KOPT-K1 (cell line): ENCODE results near the gene CNTN6.

Experiments
- H3K27ac ChIP-seq: fragments of 200-600 bp; sonication (generic); 2 replicates; pipeline ENCODE4 v1.5.1; 2016; ENCODE audit warnings: antibody characterized with exemption, mild to moderate bottlenecking, low read depth, low read length; ENCODE audit not compliant: poor library complexity, severe bottlenecking
- H3K36me3 ChIP-seq: fragments of 200-600 bp; sonication (generic); 2 replicates; pipeline ENCODE4 v1.5.1; 2017; ENCODE audit warnings: antibody characterized with exemption, mild to moderate bottlenecking, low read length, moderate library complexity; ENCODE audit not compliant: insufficient read depth
- H3K9me3 ChIP-seq: fragments of 200-600 bp; sonication (generic); 2 replicates; pipeline ENCODE4 v1.5.1; 2017; ENCODE audit warnings: antibody characterized with exemption, low read length, mild to moderate bottlenecking; ENCODE audit not compliant: insufficient read depth, poor library complexity, severe bottlenecking

CNTN6 gene

DNA sequence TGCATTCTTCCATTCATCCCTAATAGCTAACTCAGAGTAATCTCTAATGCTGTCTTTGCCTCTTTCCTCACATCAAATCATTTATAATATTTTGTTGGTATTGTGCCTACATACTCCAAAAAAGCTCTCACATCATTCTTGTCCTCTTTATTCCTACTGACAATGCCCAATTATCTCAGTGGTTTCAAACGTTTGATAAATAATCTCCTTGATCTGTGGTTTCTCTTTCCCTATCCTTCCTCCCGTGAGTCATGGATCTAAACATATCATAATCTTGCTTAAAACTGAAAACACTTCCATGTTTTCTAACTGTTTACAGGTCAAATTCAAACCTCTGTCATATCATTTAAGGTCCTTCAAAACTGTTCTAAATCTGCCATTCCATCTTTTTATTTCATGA, 115.1 kb downstream of the CNTN6 start:
- H3K27ac ChIP-seq: no peak overlapping the region
- no peaks in the 10 kb centered on the region for H3K36me3 ChIP-seq
- no peaks in the 10 kb centered on the region for H3K9me3 ChIP-seq

DNA sequence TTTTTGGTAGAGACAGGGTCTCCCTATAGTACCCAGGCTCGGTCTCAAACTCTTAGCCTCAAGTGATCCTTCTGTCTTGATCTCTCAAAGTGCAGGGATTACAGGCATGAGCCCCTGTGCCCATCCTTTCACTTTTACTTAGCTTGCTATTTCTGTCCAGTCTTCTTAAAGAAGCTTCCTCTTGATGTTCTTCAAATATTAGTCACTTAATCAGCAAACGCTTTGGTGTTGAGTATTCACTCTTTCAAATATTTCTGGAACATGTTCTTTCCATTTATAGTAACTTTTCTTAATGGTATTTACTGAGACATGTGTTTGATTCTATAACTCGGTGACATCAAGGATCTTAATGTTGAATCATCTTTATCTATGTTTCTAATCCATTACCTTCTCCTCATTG, 122.1 kb downstream of the CNTN6 start:
- Histone ChIP-seq H3K27ac (no peak overlapping the region), H3K9me3 (peaks cover 5% of the 10 kb centered on the region), H3K36me3 (no peaks in the 10 kb centered on the region)

GRCh38 chr3:1216856-1217255, 124.0 kb downstream of the CNTN6 start:
- Histone ChIP-seq H3K9me3 (peaks cover 5% of the 10 kb centered on the region), H3K36me3 (no peaks in the 10 kb centered on the region)

DNA sequence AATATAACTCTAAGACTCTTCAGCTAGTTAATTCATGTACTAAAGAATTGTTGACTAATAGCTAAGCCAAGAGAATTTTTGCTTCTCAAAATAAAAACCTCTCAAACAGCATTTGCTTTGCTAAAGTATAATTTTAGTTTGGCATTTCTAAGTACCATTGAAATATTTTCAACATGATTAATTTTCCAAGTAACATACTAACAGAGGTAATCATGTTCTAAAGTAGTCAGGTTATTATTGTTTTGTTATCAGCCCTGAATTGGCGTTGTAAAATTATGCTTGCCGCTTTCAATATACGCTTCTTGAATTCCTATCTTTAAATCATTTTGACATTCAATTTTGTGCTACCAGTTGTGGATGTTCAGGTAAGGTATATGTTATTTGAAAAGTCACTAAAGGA, 134.3 kb downstream of the CNTN6 start:
- no peaks in the 10 kb centered on the region for H3K36me3 ChIP-seq
- H3K27ac ChIP-seq: no peak overlapping the region
- H3K9me3 ChIP-seq: no peaks in the 10 kb centered on the region

More at GRCh38 chr3:1216856-1217255, 124.0 kb downstream of the CNTN6 start:
- H3K27ac ChIP-seq: no peak overlapping the region

- H3K36me3 ChIP-seq: no peaks in the 10 kb centered on the region
- H3K27ac ChIP-seq: no peak overlapping the region
- H3K9me3 ChIP-seq: no peaks in the 10 kb centered on the region
These were observed 135.5 kb downstream of the CNTN6 start for GRCh38 chr3:1228289-1228688.

DNA sequence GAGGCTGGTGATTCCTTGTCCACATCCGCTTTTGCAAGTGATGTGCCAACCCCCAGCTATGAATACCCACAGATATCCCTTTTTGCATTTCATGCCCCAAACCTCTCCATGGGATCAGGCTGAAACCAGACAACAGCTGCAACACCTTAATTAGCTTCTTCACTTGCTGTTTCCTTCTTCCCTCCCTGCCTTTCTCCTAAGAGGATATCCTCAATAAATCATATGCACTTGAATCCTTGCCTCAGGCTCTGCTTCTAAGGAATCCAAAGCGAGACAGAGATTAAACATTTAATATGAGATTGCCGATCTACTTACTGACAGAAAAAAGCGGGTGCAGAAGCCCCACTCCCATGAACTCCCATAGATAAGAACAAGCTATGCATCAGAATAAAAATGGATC, 138.1 kb downstream of the CNTN6 start:
- Histone ChIP-seq H3K27ac (no peak overlapping the region), H3K36me3 (no peaks in the 10 kb centered on the region), H3K9me3 (peaks cover 6% of the 10 kb centered on the region)

GRCh38 chr3:1232276-1232675, 139.5 kb downstream of the CNTN6 start:
- Histone ChIP-seq H3K9me3 (peaks cover 11% of the 10 kb centered on the region), H3K36me3 (no peaks in the 10 kb centered on the region), H3K27ac (no peak overlapping the region)

DNA sequence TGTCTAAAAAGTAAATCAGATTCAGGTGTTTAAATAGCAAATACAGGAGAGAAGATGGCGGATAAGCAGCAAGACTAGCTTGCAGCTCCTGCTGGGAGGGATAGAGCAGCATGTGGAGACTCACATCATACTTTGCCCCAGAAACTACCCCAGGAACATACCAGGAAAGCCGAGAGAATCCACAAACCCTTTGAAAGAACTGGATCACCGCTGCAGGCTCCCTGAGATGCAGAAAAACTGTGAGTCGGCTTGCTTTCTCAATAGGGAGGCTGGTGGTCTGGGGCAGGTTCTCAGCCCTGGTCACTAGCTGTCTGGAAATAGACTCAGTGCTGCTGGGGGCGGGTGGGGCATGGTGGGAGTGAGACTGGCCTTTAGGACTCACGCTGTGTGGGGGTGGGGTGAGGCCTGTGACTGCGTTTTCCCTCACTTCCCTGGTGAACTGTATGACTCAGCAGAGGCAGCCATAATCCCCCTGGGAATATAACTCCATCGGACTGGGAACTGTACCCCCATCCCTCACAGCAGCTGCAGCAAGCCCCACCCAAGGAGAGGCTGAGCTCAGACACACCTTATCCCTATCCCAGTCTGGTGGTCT, 142.8 kb downstream of the CNTN6 start:
- no peak overlapping the region for H3K27ac ChIP-seq
- H3K9me3 ChIP-seq: peaks cover 11% of the 10 kb centered on the region

DNA sequence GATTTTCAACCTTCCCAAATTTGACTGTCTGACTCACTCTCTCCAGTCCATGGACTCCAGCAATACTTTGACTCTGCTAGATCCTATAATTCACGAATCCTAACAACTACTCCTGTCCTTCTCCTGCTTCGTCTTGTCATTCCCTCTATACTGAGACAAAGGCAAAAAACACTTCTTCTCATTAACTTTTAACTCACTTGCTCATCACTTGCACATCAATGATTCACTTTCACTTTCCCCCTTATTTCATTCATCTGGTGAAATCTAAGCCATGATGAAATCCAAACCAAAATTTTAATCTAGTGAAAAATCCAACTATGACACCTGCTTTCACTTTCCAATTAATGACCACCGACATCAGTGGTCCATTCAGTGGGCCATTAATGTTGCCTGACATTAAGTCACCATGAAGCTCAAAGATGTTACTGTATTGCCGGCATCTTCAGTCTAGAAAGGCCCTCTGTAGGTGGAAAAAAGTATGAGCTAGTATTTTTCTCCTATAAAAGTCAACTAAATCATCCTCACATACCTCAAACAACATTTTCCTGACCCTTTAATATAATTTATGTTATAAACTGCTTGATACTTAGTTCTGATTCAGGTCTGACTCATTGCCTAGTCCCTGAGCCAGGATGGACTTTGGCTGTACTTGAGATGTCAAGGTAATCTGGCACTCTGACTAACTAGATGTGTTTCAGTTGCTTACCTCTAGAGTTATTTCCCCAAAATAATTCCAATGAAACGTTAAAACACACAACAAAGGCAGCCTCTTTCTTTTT, 158.6 kb downstream of the CNTN6 start:
- H3K36me3 ChIP-seq: no peaks in the 10 kb centered on the region
- H3K9me3 ChIP-seq: no peaks in the 10 kb centered on the region
- H3K27ac ChIP-seq: no peak overlapping the region

More for the DNA sequence above, 142.8 kb downstream of the CNTN6 start:
- H3K36me3 ChIP-seq: no peaks in the 10 kb centered on the region

DNA sequence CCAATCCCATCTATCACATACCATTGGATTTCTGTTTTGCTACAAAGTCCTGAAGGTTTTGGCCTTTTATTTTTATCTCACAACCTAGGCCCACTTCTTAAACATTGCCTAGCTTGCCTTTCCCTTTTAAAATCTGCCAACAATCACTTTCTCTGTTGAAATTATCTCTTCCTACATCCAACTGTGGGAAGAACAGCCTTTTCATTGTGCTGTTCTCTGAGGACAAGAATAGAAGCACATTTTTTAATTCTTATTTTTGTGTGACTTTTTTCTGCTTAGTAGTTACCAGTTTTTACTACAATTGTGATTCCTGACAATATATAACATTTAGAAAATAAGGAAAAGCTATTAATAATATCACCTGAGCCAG, 159.2 kb downstream of the CNTN6 start:
- H3K27ac ChIP-seq: no peak overlapping the region
- no peaks in the 10 kb centered on the region for H3K36me3 ChIP-seq
- no peaks in the 10 kb centered on the region for H3K9me3 ChIP-seq

DNA sequence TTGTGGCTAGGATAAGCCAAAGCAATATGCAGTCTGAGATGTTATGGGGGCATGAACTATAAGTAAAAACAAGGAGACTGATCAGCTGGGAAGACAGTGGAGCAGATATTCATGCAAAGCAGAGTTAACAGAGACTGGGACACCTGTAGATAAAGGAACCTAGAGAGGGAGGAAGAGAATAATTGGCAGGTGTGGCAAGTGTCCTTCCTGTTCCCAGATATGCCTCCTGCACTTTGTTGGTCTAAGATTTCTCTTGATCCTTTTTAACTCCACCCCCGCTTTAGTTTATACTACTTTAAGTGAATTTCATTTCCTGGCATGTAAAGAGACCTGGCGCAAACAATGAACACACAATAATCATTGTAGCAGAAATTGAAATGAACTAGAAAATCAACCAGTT, 169.4 kb downstream of the CNTN6 start:
- H3K27ac ChIP-seq: no peak overlapping the region
- H3K9me3 ChIP-seq: no peaks in the 10 kb centered on the region
- no peaks in the 10 kb centered on the region for H3K36me3 ChIP-seq

- Histone ChIP-seq H3K36me3 (no peaks in the 10 kb centered on the region), H3K27ac (no peak overlapping the region), H3K9me3 (no peaks in the 10 kb centered on the region)
These were observed 170.3 kb downstream of the CNTN6 start for GRCh38 chr3:1263121-1263520.

DNA sequence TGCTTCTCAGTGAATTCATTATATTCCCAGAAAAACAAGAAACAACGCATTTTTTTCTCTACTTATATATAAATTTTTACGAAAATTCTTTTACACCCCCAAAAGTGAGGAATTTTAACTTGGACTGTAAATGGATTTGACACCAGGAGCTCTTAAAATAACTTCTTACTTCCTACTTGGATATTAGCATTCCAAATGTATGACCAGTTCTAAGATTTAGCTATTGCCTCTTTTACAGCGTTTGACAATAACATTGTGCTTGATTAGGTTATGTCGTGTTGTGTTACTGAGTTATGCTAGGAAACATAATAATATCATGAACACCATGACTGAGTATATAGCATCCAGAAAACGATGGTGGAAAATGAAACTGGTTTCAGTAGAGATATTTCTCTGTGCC, 177.0 kb downstream of the CNTN6 start:
- peaks cover 6% of the 10 kb centered on the region for H3K9me3 ChIP-seq
- no peaks in the 10 kb centered on the region for H3K36me3 ChIP-seq
- H3K27ac ChIP-seq: no peak overlapping the region

- H3K9me3 ChIP-seq: peaks cover 6% of the 10 kb centered on the region
- no peaks in the 10 kb centered on the region for H3K36me3 ChIP-seq
- no peak overlapping the region for H3K27ac ChIP-seq
These were observed 179.9 kb downstream of the CNTN6 start for GRCh38 chr3:1272546-1273265.

DNA sequence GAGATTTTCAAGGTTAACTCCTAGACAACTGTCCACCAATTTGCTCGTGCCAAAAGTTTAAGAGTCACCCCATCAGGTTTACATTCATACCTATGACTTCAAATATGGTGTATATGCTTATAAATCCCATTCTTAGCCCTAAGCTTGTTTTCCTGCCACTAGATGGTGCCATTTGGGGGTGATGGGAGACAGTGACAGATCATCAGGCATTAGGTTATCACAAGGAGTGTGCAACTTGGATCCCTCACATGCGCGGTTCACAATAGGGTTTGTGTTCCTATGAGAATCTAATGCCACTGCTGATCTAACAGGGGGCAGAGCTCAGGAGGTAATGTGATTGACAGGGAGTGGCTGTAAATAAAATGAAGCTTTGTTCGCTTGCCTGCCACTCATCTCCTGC, 182.7 kb downstream of the CNTN6 start:
- H3K9me3 ChIP-seq: peaks cover 6% of the 10 kb centered on the region
- no peaks in the 10 kb centered on the region for H3K36me3 ChIP-seq

More for the DNA sequence above, 182.7 kb downstream of the CNTN6 start:
- H3K27ac ChIP-seq: no peak overlapping the region
